Trophoblast cell (in vitro differentiated cells and primary cell): ENCODE measurements around the gene BCL3.

Experiments
- DNase-seq, 2 donors: peaks; one replicate each; pipeline ENCODE4 v3.0.0-alpha.2; 2016
- H2AFZ ChIP-seq: 2 replicates; pipeline ENCODE4 v1.6.1; 2013; ENCODE audit warnings: low read length, moderate library complexity, mild to moderate bottlenecking; ENCODE audit not compliant: insufficient read depth, poor library complexity
- H2AK5ac ChIP-seq: 2 replicates; pipeline ENCODE4 v1.6.1; 2013; ENCODE audit warnings: mild to moderate bottlenecking, low read length
- H2BK120ac ChIP-seq: 2 replicates; pipeline ENCODE4 v1.6.1; 2013; ENCODE audit warnings: low read length, mild to moderate bottlenecking, moderate library complexity; ENCODE audit not compliant: insufficient read depth, poor library complexity
- H2BK12ac ChIP-seq: 2 replicates; pipeline ENCODE4 v1.6.1; 2013; ENCODE audit warnings: mild to moderate bottlenecking, low read length, moderate library complexity
- H2BK5ac ChIP-seq: 2 replicates; pipeline ENCODE4 v1.6.1; 2013; ENCODE audit warnings: low read length, low read depth, moderate library complexity, mild to moderate bottlenecking; ENCODE audit not compliant: poor library complexity
- H3K14ac ChIP-seq: 2 replicates; pipeline ENCODE4 v1.6.1; 2013; ENCODE audit warnings: mild to moderate bottlenecking, low read length
- H3K18ac ChIP-seq: 2 replicates; pipeline ENCODE4 v1.6.1; 2013; ENCODE audit warnings: mild to moderate bottlenecking, low read length
- H3K23ac ChIP-seq: 2 replicates; pipeline ENCODE4 v1.6.1; 2013; ENCODE audit warnings: low read length
- H3K27ac ChIP-seq: 2 replicates; pipeline ENCODE4 v1.5.1; 2013; ENCODE audit warnings: low read depth, mild to moderate bottlenecking, inconsistent platforms, low read length, moderate library complexity
- H3K27me3 ChIP-seq: 2 replicates; pipeline ENCODE4 v1.6.1; 2013; ENCODE audit warnings: inconsistent platforms, mild to moderate bottlenecking, low read length, moderate library complexity; ENCODE audit not compliant: insufficient read depth
- H3K36me3 ChIP-seq, 2 experiments: 1 replicate in 1 of 2; 2 replicates in 1 of 2; pipeline ENCODE4 v1.6.1; 2013; ENCODE audit warnings: low read length in 2 of 2, mild to moderate bottlenecking in 2 of 2, moderate library complexity in 1 of 2; ENCODE audit not compliant: insufficient read depth in 2 of 2, control insufficient read depth in 1 of 2
- H3K4ac ChIP-seq: 2 replicates; pipeline ENCODE4 v1.6.1; 2013; ENCODE audit warnings: low read depth, mild to moderate bottlenecking, low read length, moderate library complexity
- H3K4me1 ChIP-seq, 2 experiments: 1 replicate in 1 of 2; 2 replicates in 1 of 2; pipeline ENCODE4 v1.6.1; 2013; ENCODE audit warnings: low read length in 2 of 2, mild to moderate bottlenecking in 2 of 2, moderate library complexity in 1 of 2; ENCODE audit not compliant: insufficient read depth in 2 of 2, control insufficient read depth in 1 of 2
- H3K4me2 ChIP-seq: 2 replicates; pipeline ENCODE4 v1.6.1; 2013; ENCODE audit warnings: inconsistent platforms, mild to moderate bottlenecking, low read length, moderate library complexity
- H3K4me3 ChIP-seq: 2 replicates; pipeline ENCODE4 v1.5.1; 2013; ENCODE audit warnings: mild to moderate bottlenecking, low read depth, low read length, inconsistent platforms
- H3K79me1 ChIP-seq: one replicate; pipeline ENCODE4 v1.6.1; 2013; ENCODE audit warnings: low read length
- H3K79me2 ChIP-seq: 2 replicates; pipeline ENCODE4 v1.6.1; 2013; ENCODE audit warnings: low read length, mild to moderate bottlenecking; ENCODE audit not compliant: control insufficient read depth, insufficient read depth, poor library complexity
- H3K9ac ChIP-seq: 2 replicates; pipeline ENCODE4 v1.6.1; 2013; ENCODE audit warnings: mild to moderate bottlenecking, low read length
- H3K9me3 ChIP-seq: 2 replicates; pipeline ENCODE4 v1.6.1; 2013; ENCODE audit warnings: low read depth, mild to moderate bottlenecking, control low read depth, inconsistent platforms, low read length; ENCODE audit not compliant: insufficient read depth
- H4K12ac ChIP-seq: 2 replicates; pipeline ENCODE4 v1.6.1; 2013; ENCODE audit warnings: low read depth, mild to moderate bottlenecking, low read length, moderate library complexity
- H4K8ac ChIP-seq: 2 replicates; pipeline ENCODE4 v1.6.1; 2013; ENCODE audit warnings: low read depth, mild to moderate bottlenecking, low read length, moderate library complexity
- H4K91ac ChIP-seq: one replicate; pipeline ENCODE4 v1.6.1; 2013; ENCODE audit warnings: low read depth, mild to moderate bottlenecking, low read length, moderate library complexity
- WGBS: extraction: QIAGEN DNeasy Blood & Tissue Kit; methylation state at CpG from one replicate; pipeline ENCODE4 v1.1.7; 2013; ENCODE audit warnings: missing lambda C conversion rate; ENCODE audit not compliant: insufficient read length, insufficient coverage; ENCODE audit errors: extremely low coverage; 5-methylcytosine and 5-hydroxymethylcytosine counted together

Gene BCL3

GRCh38 chr19:44731081-44731480 is 17.4 kb upstream of the BCL3 start:
- no peak overlapping the region for H4K8ac ChIP-seq
- no peaks in the 10 kb centered on the region for H3K27me3 ChIP-seq
- no peak overlapping the region for H3K4me3 ChIP-seq
- no peaks in the 10 kb centered on the region for H3K9me3 ChIP-seq
- no peak overlapping the region for H3K4me2 ChIP-seq
- no peak overlapping the region for H3K27ac ChIP-seq
- no peak overlapping the region for H4K91ac ChIP-seq
- DNase-seq, result no peak
- no peak overlapping the region for H2BK5ac ChIP-seq
- no peak overlapping the region for H3K18ac ChIP-seq
- H2AFZ ChIP-seq, result no peak overlapping the region
- no peak overlapping the region for H4K12ac ChIP-seq
- no peaks in the 10 kb centered on the region for H3K79me2 ChIP-seq
- H3K9ac ChIP-seq, result no peak overlapping the region
- H3K4me1 ChIP-seq, result no peaks in the 10 kb centered on the region
- H3K4ac ChIP-seq, result no peak overlapping the region
- H3K79me1 ChIP-seq, result no peaks in the 10 kb centered on the region
- H2AK5ac ChIP-seq, result no peak overlapping the region
- H3K14ac ChIP-seq, result no peak overlapping the region
- WGBS, result no CpG with 5 or more reads among the region's 5 CpGs
- H3K36me3 ChIP-seq, result no peaks in the 10 kb centered on the region
- no peak overlapping the region for H3K23ac ChIP-seq
- no peak overlapping the region for H2BK12ac ChIP-seq
- H2BK120ac ChIP-seq, result no peak overlapping the region

- H4K91ac ChIP-seq, result no peak overlapping the region
- no peak overlapping the region for H3K18ac ChIP-seq
- no peak overlapping the region for H2BK5ac ChIP-seq
- no peak overlapping the region for H4K8ac ChIP-seq
- no peak for DNase-seq
- no peaks in the 10 kb centered on the region for H3K9me3 ChIP-seq
- no peak overlapping the region for H3K4me2 ChIP-seq
- no peak overlapping the region for H3K4ac ChIP-seq
- no peak overlapping the region for H3K14ac ChIP-seq
- H3K4me3 ChIP-seq, result no peak overlapping the region
- no peak overlapping the region for H2AK5ac ChIP-seq
- H4K12ac ChIP-seq, result no peak overlapping the region
- no peaks in the 10 kb centered on the region for H3K79me1 ChIP-seq
- no peak overlapping the region for H2BK120ac ChIP-seq
- no peak overlapping the region for H3K27ac ChIP-seq
- H3K23ac ChIP-seq, result no peak overlapping the region
- no CpG with 5 or more reads among the region's 5 CpGs for WGBS
- no peak overlapping the region for H2AFZ ChIP-seq
- no peaks in the 10 kb centered on the region for H3K4me1 ChIP-seq
- no peaks in the 10 kb centered on the region for H3K79me2 ChIP-seq
- H3K27me3 ChIP-seq, result no peaks in the 10 kb centered on the region
- H2BK12ac ChIP-seq, result no peak overlapping the region
- H3K36me3 ChIP-seq, result no peaks in the 10 kb centered on the region
- no peak overlapping the region for H3K9ac ChIP-seq
Observed at GRCh38 chr19:44731622-44732021, 16.9 kb upstream of the BCL3 start.

GRCh38 chr19:44732235-44733014 is 16.1 kb upstream of the BCL3 start:
- Histone ChIP-seq H4K91ac (no peak overlapping the region), H3K18ac (no peak overlapping the region), H3K79me2 (no peaks in the 10 kb centered on the region), H3K27ac (no peak overlapping the region), H4K12ac (no peak overlapping the region), H3K14ac (no peak overlapping the region), H3K36me3 (no peaks in the 10 kb centered on the region), H2AFZ (no peak overlapping the region), H3K23ac (no peak overlapping the region), H3K4me1 (no peaks in the 10 kb centered on the region), H4K8ac (no peak overlapping the region), H2AK5ac (no peak overlapping the region), H2BK5ac (no peak overlapping the region), H3K27me3 (no peaks in the 10 kb centered on the region), H2BK120ac (no peak overlapping the region), H3K4me2 (no peak overlapping the region), H2BK12ac (no peak overlapping the region), H3K9me3 (no peaks in the 10 kb centered on the region), H3K4me3 (no peak overlapping the region), H3K79me1 (no peaks in the 10 kb centered on the region), H3K4ac (no peak overlapping the region), H3K9ac (no peak overlapping the region)
- no peak for DNase-seq
- WGBS, result 100% methylated on average over 2 of the region's 11 CpGs

- Histone ChIP-seq H3K4me3 (no peak overlapping the region), H3K27ac (no peak overlapping the region), H3K9me3 (no peaks in the 10 kb centered on the region), H3K9ac (no peak overlapping the region), H4K91ac (no peak overlapping the region), H3K79me1 (no peaks in the 10 kb centered on the region), H3K23ac (no peak overlapping the region), H2BK120ac (no peak overlapping the region), H3K4me1 (peaks cover 0 to 2% of the 10 kb centered on the region in 2 experiments), H2AFZ (no peak overlapping the region), H3K4ac (no peak overlapping the region), H2BK5ac (no peak overlapping the region), H4K8ac (no peak overlapping the region), H2BK12ac (no peak overlapping the region), H4K12ac (no peak overlapping the region), H3K27me3 (no peaks in the 10 kb centered on the region), H3K79me2 (no peaks in the 10 kb centered on the region), H2AK5ac (no peak overlapping the region), H3K36me3 (no peaks in the 10 kb centered on the region), H3K4me2 (no peak overlapping the region), H3K14ac (no peak overlapping the region), H3K18ac (no peak overlapping the region)
- WGBS, result no CpG with 5 or more reads among the region's 1 CpG
- no peak for DNase-seq
Observed at GRCh38 chr19:44734357-44734756, 14.2 kb upstream of the BCL3 start.
